ENCODE measurements around the gene BZW2.
A peak's percentile ranks its signal among the peaks of the same experiment; 100 is the strongest.

The BZW2 gene

DNA sequence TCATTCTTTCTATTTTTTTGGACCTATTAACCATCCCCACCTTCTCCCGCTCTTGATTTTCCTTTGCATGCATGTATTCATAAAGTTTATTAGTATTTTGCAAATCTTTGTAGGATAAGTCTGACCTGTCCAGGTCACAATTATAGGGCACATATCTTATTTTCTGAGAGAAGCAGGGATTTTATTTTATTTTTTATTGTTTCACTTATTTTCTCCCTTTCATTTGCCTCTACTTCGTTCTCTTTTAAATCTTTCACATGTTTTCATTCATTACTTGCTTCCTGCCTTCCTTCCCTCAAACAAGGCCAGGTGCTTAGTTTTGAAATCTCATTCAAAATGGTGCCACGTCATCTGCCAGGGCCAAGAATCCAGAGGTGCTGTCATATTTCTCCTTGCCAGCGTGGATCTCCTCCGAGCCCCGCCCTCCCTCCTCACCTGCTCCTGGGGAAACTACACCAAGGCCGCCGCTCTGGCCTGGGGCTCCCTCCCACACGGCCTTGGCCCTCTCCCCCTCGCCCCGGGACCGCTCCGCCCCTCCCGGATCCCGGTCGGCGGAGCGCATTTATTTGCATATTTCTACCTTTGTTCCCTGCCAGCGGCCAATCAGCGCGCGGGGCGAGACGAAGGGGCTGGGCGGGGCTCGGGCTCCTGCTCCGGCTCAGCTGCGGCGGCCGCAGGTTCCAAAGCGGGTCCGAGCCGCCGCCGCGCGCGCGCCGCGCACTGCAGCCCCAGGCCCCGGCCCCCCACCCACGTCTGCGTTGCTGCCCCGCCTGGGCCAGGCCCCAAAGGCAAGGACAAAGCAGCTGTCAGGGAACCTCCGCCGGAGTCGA is 107.3 kb downstream of the BZW2 start, which contains the start of gene TSPAN13:
TSS of gene TSPAN13 (plus strand) at position 654 of the 830 bp plus-strand sequence. CDS start 213 bp downstream, outside the sequence.
- Histone ChIP-seq H3K9me3 (ENCODE audit: control insufficient read depth, insufficient read depth, low read length) (no peaks in the 10 kb centered on the region), H3K9ac (ENCODE audit: low read depth, low read length) (peak within 1 kb of the TSS; percentile 83), H3K36me3 (ENCODE audit: insufficient read depth, low read length) (no peaks in the 10 kb centered on the region), H3K4me1 (ENCODE audit: insufficient read depth, low read length) (peaks cover 6% of the 10 kb centered on the region)

DNA sequence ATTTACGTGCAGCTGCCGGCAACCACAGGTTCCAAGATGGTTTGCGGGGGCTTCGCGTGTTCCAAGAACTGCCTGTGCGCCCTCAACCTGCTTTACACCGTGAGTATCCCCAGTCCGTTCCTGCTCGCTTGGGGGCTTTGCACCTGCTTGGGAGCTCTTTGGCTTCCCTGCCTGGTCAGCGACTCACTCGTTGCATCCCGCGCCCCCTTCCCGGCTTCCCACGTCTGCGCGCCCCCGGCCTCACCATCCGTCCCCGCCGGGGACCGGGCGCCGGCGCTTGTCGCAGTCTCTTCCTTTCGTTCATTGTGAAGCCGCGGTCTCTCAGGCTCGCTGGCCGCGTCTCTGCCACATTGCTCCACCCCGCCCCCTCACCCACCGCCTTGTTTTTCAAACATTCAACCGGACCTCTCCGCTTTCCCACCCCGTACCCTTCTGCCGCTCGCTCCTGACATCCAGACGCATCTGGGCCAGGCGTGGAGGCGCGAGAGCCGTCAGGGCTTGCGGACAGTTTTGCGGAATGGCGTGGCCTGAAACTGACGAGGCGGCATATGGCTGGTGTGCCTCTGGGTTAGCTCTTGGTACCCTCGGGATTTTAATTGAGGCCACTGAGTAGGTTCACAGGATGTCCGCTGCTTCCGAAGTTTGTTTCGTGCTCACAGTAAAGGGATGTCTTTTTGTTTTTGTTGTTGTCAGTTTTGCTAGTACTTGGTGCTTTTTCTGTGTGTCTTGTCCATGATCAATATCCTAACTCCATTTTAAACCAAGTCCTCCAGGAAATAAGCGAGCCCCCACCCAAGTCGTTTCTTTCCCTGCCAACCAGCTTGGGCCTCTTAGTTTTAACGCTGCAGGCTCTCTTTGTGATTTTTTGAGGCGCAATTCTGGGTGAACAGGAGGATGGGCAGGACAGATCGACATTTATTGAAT is 108.2 kb downstream of the BZW2 start:
- Histone ChIP-seq H3K4me1 (ENCODE audit: insufficient read depth, low read length) (peaks cover 6% of the 10 kb centered on the region), H3K36me3 (ENCODE audit: insufficient read depth, low read length) (no peaks in the 10 kb centered on the region), H3K9ac (ENCODE audit: low read depth, low read length) (peak overlapping the region; percentile 83), H3K9me3 (ENCODE audit: control insufficient read depth, insufficient read depth, low read length) (no peaks in the 10 kb centered on the region)

DNA sequence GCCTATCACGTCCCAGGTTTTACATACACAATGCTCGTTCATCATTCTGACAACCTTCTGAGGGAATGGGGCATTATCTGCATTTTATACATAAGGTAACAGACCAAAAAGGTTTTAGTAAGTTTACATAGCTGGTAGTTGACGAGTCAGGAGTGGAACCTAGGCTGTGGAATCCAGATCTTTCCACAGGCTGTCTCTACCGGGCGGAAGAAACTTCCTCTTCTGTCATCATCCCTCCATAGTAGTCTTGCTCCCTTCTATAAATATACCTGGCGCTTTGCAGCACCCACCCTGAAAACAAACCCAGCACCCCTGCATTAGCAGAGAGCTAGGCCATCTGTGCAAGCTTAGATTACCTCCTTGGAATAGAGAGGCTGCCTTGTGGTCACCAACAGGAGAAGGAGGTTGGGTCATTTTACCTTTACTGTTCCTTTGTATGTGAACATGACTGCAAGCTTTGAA is 108.9 kb downstream of the BZW2 start:
- no peaks in the 10 kb centered on the region for H3K9me3 ChIP-seq (ENCODE audit: control insufficient read depth, insufficient read depth, low read length)
- H3K4me1 ChIP-seq (ENCODE audit: insufficient read depth, low read length) = peaks cover 6% of the 10 kb centered on the region
- H3K9ac ChIP-seq (ENCODE audit: low read depth, low read length) = peak overlapping the region; percentile 83
- no peaks in the 10 kb centered on the region for H3K36me3 ChIP-seq (ENCODE audit: insufficient read depth, low read length)

DNA sequence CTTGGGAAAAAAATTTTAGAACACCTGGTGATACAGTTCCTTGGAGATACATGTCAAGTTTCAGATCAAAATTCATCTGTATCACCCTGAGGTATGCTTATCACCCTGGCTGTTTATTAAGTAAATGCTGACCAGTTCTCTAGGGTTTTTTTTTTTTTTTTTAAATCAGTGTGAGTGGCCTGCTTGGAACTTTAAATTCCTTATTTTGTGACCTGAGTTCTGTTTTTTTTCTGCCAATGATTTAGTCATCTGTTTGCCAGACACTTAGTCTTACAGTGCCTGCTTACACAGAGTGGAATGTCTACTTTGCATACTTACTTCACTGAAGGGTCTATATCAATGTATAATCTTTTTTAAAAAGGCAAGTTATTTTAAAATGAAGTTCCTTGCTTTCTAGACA is 109.4 kb downstream of the BZW2 start:
- no peak overlapping the region for H3K9ac ChIP-seq (ENCODE audit: low read depth, low read length)
- peaks cover 6% of the 10 kb centered on the region for H3K4me1 ChIP-seq (ENCODE audit: insufficient read depth, low read length)
- no peaks in the 10 kb centered on the region for H3K9me3 ChIP-seq (ENCODE audit: control insufficient read depth, insufficient read depth, low read length)
- no peaks in the 10 kb centered on the region for H3K36me3 ChIP-seq (ENCODE audit: insufficient read depth, low read length)

Measured in ES-I3 (cell line).